NCI-H2196 (cell line): ENCODE data around the gene PRMT2.

Source experiments
- DNase-seq: peaks from one replicate; lab custom pipeline; 2025; ENCODE audit not compliant: unreplicated experiment; lab: John Stamatoyannopoulos, UW

Gene PRMT2

DNA sequence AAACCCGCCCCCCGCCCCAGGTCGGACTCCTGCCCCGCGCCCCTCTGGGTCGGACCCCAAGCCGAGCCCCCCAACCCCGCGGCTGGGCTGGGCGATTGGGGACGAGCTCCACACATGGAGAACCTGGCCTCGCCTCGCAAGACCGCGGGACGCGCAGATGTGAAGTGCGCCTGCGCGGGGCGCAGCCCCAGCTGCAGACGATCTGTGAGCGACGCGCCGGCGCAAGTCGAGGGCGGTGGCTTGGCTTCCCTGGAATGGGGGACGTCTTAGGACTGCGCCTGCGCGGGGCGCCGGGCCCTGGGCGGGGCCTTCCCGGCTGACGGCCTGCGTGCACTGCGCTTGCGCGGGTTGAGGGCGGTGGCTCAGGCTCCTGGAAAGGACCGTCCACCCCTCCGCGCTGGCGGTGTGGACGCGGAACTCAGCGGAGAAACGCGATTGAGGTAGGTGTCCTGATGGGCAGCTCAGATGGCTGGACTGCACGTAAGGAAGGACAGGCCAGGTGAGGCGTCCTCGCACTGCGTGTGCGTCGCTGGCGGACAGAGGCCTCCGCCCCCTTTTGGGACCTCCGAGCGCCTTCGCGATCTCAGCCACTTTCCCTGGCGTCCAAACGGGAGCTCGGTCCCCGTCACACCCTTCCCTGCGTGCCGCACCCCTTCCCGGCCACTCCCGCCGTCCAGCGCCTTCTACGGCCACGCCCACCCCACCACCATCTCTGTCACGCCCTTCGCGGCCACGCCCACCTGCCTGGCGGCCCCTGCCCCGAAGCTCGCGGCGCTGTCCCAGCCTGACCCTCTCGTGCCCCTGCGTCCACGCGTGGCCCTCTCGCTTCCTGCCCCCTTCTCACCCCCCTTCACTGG lies at the start of gene PRMT2:
PRMT2 (plus strand) TSS at position 351 of the 857 bp plus-strand sequence. CDS start 1,278 bp downstream, outside the sequence.
- DNase-seq: peak; percentile 97

DNA sequence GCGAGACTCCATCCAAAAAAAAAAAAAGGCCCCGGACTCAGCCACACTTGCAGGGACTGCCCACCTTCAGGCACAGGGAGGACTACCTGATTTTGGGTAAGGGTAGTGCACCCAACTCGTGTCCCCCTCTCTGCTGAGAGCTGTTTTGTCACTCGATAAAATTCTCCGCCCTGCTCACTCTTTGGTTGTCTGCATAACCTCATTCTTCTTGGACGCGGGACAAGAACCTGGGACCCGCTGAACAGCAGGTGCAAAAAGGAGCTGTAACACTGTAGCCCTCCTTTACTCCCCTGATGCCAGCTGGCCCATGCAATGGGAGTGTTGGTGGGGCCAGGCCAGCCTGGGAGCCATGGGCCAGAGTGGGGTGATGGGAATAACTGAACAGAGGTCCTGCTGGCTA lies 41.2 kb upstream of the PRMT2 start:
- DNase-seq: no peak

DNA sequence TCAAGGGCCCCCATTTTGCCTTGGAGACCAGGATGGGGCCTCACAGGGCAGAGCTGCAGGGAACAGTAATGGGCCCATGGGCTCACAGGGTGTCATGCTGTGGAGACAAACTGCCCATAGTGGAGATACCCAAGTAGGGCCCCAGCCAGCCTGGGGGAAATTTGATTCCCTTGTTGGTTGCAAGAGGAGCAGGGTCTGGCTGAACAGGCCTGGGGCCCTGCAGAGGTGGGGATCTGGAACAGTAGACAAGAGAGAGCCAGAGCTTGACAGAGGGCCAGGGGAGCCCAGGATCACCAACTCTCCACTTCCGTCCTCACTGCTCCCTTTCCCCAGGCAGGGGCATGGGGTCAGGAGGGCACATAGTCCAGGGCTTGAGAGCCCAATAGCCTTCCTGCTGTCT lies 39.3 kb upstream of the PRMT2 start:
- DNase-seq: no peak

DNA sequence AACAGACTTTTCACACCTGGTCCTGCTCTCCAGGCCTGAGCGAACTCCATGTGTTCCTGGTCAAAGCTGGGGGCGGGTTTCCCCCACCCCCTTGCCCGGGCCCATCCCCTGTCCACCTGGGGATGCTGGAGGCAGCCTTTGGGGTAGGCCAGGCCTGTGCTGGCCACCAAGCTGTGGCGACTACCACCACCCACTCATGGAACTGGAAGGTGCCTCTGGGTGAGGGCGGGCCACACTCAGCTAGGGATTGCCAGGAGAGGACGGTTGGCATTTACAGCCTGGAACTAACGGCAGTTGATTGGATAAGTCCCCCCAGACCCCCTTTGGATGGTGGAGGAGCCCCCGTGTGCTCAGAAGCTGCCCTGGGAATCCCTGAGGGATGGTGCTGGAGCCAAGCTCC lies 38.4 kb upstream of the PRMT2 start:
- DNase-seq: no peak

DNA sequence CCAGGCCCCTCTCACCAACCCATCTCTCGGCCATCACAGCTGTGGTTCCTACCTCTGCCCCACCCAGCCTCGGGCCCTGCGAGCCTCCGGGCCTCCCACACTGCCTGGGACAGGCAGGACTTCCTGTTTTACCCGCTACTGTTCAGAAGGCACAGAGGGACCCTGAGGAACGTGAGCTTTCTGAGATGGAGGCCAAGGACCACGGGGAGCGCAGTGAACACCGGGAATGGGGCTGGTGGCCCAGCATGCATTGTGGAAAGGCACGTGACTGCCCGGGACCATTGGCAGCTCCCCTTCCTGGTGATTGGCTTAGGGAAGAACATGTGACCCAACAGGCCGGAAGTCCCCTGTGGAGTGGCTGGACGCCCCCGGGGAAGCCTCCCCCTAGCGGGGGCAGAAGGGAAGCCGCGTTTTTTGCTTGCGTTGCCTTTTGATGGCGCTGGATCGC lies 37.6 kb upstream of the PRMT2 start:
- no peak for DNase-seq

DNA sequence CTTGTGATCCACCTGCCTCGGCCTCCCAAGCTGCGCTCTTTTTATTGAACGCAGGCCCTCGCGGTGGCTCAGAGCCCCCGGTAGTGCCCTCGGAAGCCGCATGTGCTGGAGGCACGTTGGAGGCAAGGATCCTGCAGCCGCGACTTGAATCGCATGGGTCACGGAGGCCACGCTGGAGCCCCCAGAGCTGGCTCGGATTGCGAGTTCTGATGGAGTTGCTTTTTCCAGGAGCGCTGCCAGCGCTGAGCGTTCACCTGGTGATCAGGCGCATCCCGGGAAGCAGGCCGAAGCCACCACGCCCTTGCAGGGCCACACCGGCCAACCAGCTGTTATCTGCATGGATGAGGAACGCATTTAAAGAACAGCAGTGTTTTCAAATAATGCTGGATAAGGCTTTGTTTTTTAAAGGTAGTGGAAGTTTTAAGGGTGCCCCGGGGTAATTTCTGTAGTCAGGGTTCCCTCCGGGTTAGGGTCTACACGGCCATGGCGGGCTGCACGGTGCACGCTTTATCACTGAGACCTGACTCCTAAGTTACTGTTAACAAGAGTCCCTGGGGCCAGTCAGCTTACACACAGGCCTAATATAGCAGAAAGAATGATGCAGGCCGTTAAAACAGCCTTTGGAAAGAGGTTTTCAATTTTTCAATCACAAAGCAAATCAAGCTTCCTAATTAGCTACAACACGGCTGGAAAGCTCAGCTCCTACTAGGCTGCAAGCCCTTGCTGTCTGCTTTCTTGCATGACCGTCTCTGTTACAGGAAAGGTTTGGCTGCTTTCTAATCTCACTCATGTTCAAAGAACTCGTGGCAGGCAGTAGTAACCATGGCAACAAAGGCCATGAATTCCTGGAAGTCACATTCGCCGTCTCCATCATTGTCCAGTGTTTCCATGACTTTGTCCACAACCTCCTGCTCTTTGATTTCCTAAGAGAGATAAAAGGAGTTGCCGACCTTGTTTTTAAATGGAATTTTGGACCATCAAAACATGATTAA lies 36.6 kb upstream of the PRMT2 start:
- peak; percentile 14 for DNase-seq

DNA sequence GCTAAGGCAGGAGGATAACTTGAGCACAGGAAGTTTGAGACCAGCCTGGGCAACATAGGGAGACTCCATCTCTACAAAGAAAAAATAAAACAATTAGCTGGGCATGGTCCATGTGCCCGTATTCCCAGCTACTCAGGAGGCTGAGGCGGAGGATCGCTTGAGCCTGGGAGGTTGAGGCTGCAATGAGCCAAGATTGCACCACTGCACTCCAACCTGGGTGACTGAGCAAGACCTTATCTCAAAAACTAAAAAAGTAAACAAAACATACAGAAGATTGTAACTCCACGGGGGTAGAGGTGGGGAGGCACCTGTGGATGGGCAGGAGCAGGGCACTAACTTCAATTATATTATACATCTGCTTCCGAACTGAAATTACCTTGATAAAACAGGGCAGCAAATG lies 35.2 kb upstream of the PRMT2 start:
- DNase-seq: no peak

DNA sequence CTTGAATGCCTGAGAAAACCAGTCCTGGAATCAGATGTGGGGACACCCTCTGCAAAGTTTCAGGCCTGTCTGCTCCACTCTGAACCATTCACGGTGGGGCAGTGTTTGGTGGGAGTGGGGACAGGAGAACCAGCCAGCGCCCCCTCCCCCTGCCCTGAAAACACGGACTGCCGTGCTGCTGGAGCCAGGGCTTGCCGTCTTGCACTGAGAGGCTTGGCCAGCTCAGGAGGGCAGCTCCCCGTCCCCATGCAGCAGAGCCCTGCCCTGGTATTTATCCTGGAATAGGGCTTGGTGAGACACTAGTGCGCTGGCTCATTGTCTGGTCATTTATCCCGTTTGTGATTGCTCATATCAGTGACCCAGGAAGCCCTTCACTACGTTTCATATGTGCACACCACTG lies 34.5 kb upstream of the PRMT2 start:
- no peak for DNase-seq

DNA sequence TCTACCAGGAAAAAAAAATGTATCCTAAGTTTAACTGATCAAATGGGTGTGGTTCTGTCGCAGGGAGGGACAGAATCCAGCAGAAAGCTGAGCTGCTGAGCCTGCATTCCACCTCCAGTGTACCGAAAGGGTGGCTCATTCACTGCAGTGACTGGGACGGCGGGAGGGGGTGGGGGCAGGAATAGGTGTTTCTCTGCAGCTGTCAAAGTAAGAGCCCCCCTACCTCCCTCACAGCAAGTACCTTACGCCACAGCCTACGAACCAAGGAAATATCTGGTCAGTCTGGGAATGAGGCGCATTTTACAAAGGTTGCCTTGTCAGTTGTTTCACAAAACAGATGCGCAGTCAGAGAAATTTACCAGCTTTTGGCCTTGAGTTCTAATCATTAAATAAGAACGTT lies 32.2 kb upstream of the PRMT2 start:
- DNase-seq: no peak

DNA sequence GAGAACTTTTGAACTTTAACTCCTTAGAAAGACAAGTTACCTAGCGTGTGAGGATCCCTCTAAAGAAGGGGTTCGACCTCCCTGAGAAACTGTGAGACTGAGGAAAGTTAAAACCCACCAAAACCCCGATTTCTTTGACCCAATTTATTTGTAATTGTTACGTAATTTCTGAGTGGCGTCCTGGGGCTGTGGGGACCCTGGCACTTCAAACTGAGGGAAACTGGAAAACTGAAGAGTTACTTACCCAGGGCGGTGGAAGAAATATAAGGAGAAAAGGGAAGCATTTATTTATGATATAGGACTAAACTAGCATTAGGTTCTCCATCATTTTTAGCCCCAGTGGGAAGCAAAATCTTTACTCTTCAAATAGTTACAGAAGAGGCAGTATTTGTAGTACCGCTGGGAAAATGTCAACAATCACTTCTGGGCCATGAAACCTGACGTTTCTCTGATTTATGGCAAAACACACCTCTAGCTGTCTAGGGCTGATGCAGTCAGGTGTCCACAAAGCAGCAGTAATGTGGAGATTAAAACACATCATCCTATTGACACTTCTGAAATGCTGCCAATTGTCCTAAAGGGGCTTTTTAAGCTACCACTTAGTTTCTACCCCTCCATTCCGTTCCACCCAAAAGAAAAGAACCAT lies 31.0 kb upstream of the PRMT2 start:
- no peak for DNase-seq

DNA sequence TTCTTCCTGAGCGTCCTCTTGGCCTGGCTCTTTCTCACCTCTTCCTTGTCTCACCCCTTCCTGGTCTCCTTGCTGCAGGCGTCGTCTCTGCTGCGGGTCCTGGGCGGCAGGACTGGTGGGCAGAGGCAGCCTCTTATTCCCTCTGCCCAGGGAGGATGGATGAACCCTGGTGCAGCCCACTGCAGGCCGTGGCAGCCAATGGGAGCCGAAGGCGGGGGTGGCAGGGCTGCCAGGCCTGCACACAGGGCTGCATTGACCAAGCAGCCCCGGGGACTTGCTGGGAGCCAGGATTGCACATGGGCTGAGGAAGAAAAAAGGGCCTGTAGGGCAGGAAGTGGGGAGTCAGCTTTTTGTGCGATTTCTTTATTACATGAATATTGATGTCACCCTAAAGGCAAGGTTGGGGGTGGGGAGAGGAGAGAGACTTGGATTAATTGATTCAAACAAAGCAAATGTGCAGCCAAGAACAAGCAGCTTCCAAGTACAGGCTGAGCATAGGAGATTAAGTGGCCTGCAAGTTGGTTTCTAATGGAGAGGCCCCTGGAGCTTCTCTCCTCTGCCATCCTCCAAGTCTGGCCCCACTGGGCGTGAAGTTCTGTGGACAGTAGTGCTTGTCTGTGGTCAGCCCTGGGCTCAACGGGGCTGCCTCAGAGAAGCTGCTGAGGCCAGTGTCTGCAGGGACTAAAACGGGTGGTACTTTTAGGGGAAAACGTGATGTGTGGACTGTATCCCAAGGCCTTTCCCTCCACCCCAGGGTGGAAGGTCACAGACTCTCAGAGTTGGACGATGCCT lies 30.3 kb upstream of the PRMT2 start, which contains the start of gene S100B:
S100B (minus strand) TSS at position 108 of the 792 bp plus-strand sequence. CDS start 2,667 bp downstream, outside the sequence.
- no peak for DNase-seq

DNA sequence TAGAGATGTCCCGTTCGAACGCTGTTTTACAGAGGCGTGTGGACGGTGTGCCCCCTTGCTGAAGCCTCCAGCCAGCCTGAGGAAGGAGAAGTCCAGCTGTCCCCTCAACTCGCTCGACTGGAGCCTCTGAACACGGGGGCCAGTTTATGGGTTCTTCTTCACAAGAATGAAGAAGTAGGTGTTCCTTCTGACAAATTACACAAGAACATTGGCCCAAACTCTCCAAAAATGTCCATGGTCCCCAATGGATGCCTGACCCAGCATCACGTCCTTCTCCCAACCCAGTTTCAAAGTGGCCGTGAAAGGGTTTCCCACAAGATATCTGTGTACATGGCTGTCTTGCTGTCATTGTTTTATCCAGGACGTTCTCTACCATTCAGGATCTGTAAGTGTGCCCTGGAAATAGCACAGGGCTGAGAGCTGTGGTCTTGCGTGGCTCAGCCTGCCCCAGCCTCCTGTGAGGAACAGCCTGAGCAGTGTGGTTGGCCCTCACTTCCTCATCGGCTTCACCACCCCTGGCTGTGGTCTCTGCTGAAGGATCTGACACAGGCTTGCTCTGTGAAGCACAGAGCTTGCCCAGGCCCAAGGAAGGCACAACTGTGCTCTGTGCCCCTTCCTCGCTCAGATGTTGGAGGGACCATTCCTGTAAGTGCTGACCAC lies 29.6 kb upstream of the PRMT2 start:
- no peak for DNase-seq

DNA sequence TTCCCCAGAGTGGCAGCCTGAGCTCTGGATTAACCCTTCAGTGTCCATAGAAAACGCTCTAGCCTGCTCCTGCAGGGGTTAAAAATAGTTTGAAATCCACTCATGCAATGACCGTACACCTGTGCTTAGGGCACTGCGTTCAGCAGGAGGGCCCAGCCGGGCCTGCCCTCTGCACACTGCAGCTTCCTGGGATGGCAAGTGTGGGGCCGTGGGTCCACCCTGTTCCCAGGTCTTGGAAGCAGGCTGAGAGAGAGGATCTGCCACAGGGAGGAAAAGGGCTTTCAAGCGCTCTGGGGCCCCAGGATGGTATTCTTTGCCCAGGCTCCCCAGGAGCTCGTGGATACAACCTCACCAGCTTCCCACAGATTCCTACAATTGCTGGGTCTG lies 29.1 kb upstream of the PRMT2 start:
- no peak for DNase-seq

DNA sequence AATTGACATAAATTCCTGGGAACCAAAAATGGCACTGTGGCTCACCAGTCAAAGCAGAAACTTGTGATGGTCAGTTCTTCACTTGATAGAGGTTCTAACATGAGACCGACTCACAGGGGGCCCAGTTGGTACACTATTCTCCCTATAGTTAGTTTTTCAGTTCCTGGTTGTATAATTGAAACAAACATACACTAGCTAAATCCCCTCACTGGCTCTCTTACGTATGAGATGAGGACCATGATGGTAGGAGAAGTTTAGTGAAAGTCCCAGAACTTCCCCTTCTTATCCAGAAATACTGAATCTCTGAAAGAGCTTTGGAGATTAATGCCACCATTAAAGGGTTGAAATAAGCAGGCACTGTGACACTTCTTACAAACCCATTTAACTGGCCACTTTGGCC lies 27.8 kb upstream of the PRMT2 start:
- DNase-seq: no peak

DNA sequence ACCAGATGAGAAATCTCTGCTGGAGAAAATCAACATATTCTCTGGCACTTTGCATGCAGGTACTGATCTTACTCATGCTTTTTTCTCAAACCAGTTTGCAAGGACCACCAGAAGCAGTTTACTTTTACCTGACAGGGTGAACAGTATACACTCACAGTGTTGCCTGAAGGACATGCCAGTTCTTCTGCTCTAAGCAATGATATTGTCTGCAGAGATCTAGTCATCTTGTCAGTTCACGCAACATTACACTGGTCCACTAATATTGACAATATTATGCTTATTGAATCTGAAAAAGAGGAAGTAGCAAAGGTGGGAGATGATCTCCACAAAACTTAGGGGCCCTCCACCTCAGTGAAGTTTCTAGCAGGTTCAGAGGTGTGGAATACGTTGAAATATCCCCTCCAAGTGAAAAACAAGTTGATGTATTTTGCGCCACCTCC lies 26.8 kb upstream of the PRMT2 start:
- DNase-seq: no peak

DNA sequence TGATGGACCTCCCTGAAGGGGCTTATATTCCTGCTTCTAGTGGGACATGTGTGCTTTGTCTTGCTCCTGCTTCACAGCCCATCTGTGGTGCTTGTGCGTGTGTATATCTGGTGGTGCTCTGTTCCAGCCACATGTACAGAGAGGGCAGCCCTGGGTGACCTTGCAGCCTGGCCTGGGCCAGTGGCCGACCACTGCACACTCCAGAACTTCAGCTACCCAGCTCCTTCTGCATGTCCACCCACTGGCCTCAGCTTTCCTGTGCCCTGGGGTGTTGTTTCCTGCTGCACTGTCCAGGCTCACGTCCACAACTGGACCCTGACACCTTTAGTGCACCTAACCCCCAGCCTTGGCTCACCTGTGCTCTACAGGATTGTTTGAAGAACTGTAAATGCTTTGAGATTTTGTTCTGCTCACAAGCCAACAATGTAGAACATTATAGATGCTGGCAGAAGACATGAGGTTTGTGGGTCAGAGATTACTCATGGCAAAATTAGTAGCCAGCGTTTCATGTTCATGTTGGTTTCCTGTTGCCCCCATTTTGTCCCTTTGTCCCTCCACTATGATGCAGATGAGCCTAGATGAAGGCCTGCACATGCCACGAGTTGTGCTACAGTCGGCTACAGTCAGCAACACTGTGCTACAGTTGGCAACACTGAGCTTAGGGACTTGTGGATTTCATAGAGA lies 25.3 kb upstream of the PRMT2 start:
- no peak for DNase-seq

DNA sequence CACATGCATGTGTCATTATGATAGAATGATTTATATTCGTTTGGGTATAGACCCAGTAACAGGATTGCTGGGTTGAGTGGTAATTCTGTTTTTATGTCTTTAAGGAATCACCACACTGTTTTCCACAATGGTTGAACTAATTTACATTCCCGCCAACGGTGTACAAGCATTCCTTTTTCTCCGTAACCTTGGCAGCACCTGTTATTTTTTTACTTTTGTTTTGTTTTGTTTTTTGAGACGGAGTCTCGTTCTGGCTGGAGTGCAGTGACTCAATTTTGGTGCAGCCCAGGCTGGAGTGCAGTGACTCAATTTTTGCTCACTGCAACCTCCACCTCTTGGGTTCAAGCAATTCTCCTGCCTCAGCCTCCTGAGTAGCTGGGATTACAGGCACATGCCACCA lies 22.1 kb upstream of the PRMT2 start:
- no peak for DNase-seq

DNA sequence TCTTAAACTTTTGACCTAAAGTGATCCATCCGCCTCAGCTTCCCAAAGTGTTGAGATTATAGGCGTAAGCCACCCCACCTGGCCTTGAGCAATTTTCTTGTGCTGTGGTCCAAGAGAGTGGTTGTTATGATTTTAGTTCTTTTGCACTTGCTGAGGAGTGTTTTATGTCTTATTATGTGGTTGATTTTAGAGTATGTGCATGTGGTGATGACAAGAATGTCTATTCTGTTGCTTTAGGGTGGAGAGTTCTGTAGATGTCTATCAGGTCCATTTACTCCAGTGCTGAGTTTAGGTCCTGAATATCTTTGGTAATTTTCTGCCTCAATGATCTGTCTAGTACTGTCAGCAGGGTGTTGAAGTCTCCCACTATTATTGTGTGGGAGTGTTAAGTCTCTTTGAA lies 19.4 kb upstream of the PRMT2 start:
- no peak for DNase-seq

DNA sequence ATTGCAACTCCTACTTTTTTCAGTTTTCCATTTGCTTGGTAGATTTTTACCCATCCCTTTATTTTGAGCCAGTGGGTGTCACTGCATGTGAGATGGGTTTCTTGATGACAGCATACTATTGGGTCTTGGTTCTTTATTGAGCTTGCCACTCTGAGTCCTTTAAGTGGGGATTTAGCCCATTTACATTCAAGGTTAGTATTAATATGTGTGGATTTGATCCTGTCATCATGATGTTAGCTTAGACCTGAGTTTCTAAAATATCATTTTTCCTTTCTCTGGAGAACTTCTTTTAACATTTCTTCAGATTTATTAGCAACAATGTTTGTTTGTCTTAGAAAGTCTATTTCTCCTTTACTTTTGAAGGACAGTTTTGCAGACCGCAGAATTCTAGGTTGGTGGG lies 18.8 kb upstream of the PRMT2 start:
- DNase-seq: no peak
